ENCODE measurements around the gene DAND5.

DAND5 gene

DNA sequence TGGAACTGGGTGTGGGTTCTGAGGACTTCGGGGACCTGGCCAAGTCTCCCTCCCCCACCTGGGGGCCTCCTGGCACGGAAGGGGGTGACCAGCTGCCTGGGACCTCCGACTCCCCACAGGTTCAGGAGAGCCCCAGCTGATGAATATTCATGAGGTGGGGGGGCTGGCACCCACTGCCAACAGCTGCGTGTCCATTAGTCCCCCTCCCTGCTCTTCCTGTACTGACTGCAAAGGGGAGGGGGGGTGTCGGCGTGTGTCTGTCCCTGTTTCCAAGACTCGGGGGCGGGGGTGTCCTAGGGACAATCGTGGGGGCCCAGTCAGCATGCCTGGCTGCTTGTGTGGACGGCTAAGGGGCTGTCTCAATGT lies 15.3 kb downstream of the DAND5 start:
- TF ChIP-seq SUZ12 (IDR thresholded peaks at IDR 0.05; ENCODE audit: extremely low read depth, insufficient read depth, insufficient read length) (no peak), ZNF274 (IDR thresholded peaks at IDR 0.05; ENCODE audit: low read depth, low read length) (no peak)
- peaks cover 17% of the 10 kb centered on the region for H3K4me1 ChIP-seq (ENCODE audit: insufficient read depth, insufficient read length)
- no peak overlapping the region for H3K4me3 ChIP-seq (ENCODE audit: insufficient read length, low read depth)
- no peak overlapping the region for H3K9ac ChIP-seq (ENCODE audit: insufficient read length, low read depth)
- no peaks in the 10 kb centered on the region for H3K36me3 ChIP-seq (ENCODE audit: insufficient read depth, insufficient read length, low read length)
- DNase-seq (ENCODE audit: low read depth, low spot score), result no peak
- H3K9me3 ChIP-seq (ENCODE audit: insufficient read depth, low read length), result no peaks in the 10 kb centered on the region
- H3K27me3 ChIP-seq (ENCODE audit: insufficient read depth, insufficient read length), result peaks cover 53% of the 10 kb centered on the region

DNA sequence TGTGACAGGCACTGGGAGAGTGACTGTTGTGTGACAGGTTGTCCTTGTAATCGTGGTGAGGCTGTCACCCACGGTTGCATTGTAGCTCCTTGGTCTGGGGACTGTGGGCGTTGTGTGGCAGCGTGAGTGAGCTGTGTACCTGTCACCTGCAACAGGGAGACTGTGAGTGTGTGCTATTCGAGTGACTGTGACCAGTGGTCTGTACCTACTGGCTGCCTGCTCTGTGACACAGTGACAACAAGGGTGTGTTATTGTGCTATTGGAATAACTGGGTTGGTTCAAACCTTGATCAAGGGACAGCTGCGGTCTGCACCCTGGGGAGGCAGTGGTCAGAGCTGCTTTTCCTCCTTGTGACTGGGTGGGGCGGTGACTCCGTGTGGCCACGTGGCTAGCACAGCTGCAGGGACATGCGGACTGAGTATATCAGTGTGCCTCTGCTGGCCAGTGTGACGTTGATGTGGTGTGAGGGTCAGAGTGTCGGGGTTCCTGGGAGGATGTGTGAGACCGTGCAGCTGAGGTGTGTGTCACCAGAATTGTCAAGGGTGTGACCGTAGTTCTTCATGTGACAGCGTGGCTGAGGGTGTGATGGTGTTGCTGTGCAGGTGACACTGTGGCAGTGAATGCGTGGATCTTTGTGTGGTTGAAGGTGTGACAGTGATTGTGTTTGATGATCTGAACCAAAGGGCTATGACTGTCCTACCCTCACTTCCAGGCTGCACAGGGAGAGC lies 15.8 kb downstream of the DAND5 start:
- Histone ChIP-seq H3K4me3 (ENCODE audit: insufficient read length, low read depth) (no peak overlapping the region), H3K9ac (ENCODE audit: insufficient read length, low read depth) (no peak overlapping the region), H3K27me3 (ENCODE audit: insufficient read depth, insufficient read length) (peaks cover 57% of the 10 kb centered on the region)

GRCh38 chr19:12986726-12987125 lies 17.4 kb downstream of the DAND5 start:
- Histone ChIP-seq H3K9ac (ENCODE audit: insufficient read length, low read depth) (no peak overlapping the region), H3K27me3 (ENCODE audit: insufficient read depth, insufficient read length) (peaks cover 69% of the 10 kb centered on the region), H3K9me3 (ENCODE audit: insufficient read depth, low read length) (no peaks in the 10 kb centered on the region), H3K4me1 (ENCODE audit: insufficient read depth, insufficient read length) (peaks cover 17% of the 10 kb centered on the region), H3K4me3 (ENCODE audit: insufficient read length, low read depth) (no peak overlapping the region), H3K36me3 (ENCODE audit: insufficient read depth, insufficient read length, low read length) (no peaks in the 10 kb centered on the region)
- DNase-seq (ENCODE audit: low read depth, low spot score), result no peak
- TF ChIP-seq SUZ12 (IDR thresholded peaks at IDR 0.05; ENCODE audit: extremely low read depth, insufficient read depth, insufficient read length) (no peak), ZNF274 (IDR thresholded peaks at IDR 0.05; ENCODE audit: low read depth, low read length) (no peak), YY1 (IDR thresholded peaks at IDR 0.05; ENCODE audit: insufficient read depth, insufficient read length) (no peak)

More for the DNA sequence above, 15.8 kb downstream of the DAND5 start:
- H3K9me3 ChIP-seq (ENCODE audit: insufficient read depth, low read length), result no peaks in the 10 kb centered on the region
- no peaks in the 10 kb centered on the region for H3K36me3 ChIP-seq (ENCODE audit: insufficient read depth, insufficient read length, low read length)
- no peak for DNase-seq (ENCODE audit: low read depth, low spot score)
- TF ChIP-seq YY1 (IDR thresholded peaks at IDR 0.05; ENCODE audit: insufficient read depth, insufficient read length) (no peak), ZNF274 (IDR thresholded peaks at IDR 0.05; ENCODE audit: low read depth, low read length) (no peak), SUZ12 (IDR thresholded peaks at IDR 0.05; ENCODE audit: extremely low read depth, insufficient read depth, insufficient read length) (no peak)
- peaks cover 17% of the 10 kb centered on the region for H3K4me1 ChIP-seq (ENCODE audit: insufficient read depth, insufficient read length)

GRCh38 chr19:12987190-12987589 lies 17.8 kb downstream of the DAND5 start:
- H3K27me3 ChIP-seq (ENCODE audit: insufficient read depth, insufficient read length), result peaks cover 65% of the 10 kb centered on the region
- no peaks in the 10 kb centered on the region for H3K9me3 ChIP-seq (ENCODE audit: insufficient read depth, low read length)
- H3K4me1 ChIP-seq (ENCODE audit: insufficient read depth, insufficient read length), result peaks cover 17% of the 10 kb centered on the region
- H3K36me3 ChIP-seq (ENCODE audit: insufficient read depth, insufficient read length, low read length), result no peaks in the 10 kb centered on the region
- TF ChIP-seq SUZ12 (IDR thresholded peaks at IDR 0.05; ENCODE audit: extremely low read depth, insufficient read depth, insufficient read length) (no peak), ZNF274 (IDR thresholded peaks at IDR 0.05; ENCODE audit: low read depth, low read length) (no peak)
- no peak overlapping the region for H3K9ac ChIP-seq (ENCODE audit: insufficient read length, low read depth)
- DNase-seq (ENCODE audit: low read depth, low spot score), result no peak
- no peak overlapping the region for H3K4me3 ChIP-seq (ENCODE audit: insufficient read length, low read depth)

DNA sequence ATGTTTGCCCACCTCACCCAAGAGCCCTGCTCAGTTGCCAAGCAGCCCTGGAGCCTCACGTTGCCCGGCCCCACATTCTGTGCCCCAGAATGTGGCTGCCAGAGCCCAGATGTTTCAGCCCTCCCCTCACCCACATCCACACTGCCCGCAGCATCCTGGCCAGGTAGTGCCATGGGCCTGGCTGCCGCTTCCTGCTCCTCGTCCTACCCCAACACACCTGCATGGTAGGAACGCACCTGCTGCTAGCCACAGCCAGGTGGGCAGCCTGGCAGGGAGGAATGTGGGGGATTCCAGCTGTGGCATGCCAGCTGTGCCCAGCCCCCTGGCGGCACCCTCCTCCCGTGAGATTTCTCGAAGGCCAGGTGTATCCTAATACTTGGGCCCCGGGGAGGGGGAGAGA lies 18.4 kb downstream of the DAND5 start:
- H3K9me3 ChIP-seq (ENCODE audit: insufficient read depth, low read length), result no peaks in the 10 kb centered on the region
- H3K27me3 ChIP-seq (ENCODE audit: insufficient read depth, insufficient read length), result peaks cover 59% of the 10 kb centered on the region
- TF ChIP-seq YY1 (IDR thresholded peaks at IDR 0.05; ENCODE audit: insufficient read depth, insufficient read length), result no peak
- no peak for TF ChIP-seq SUZ12 (IDR thresholded peaks at IDR 0.05; ENCODE audit: extremely low read depth, insufficient read depth, insufficient read length)
- TF ChIP-seq ZNF274 (IDR thresholded peaks at IDR 0.05; ENCODE audit: low read depth, low read length), result no peak
- H3K4me3 ChIP-seq (ENCODE audit: insufficient read length, low read depth), result no peak overlapping the region
- no peaks in the 10 kb centered on the region for H3K36me3 ChIP-seq (ENCODE audit: insufficient read depth, insufficient read length, low read length)
- DNase-seq (ENCODE audit: low read depth, low spot score), result no peak
- no peak overlapping the region for H3K9ac ChIP-seq (ENCODE audit: insufficient read length, low read depth)
- peaks cover 17% of the 10 kb centered on the region for H3K4me1 ChIP-seq (ENCODE audit: insufficient read depth, insufficient read length)

DNA sequence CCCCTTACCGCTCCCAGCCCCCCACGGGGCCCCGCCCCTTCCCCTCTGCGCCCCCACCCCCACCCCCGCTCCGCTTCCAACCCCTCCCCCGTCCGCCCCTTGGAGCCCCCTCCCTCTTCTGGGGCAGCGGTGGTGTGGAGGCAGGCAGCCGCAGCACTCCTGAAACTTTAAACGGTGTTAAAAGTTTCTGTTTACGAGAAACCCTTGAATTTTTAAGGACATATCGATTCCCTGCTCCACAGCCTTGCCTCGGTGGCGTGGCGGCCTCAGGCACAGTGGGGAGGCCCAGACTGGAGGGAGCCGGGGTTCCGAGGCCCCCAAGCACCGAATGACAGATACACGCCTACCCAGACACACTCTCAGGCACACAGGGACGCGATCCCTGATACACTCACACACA lies 21.1 kb downstream of the DAND5 start:
- Histone ChIP-seq H3K36me3 (ENCODE audit: insufficient read depth, insufficient read length, low read length) (no peaks in the 10 kb centered on the region), H3K9me3 (ENCODE audit: insufficient read depth, low read length) (no peaks in the 10 kb centered on the region), H3K4me1 (ENCODE audit: insufficient read depth, insufficient read length) (peaks cover 6% of the 10 kb centered on the region), H3K4me3 (ENCODE audit: insufficient read length, low read depth) (no peak overlapping the region), H3K27me3 (ENCODE audit: insufficient read depth, insufficient read length) (peaks cover 65% of the 10 kb centered on the region), H3K9ac (ENCODE audit: insufficient read length, low read depth) (no peak overlapping the region)
- DNase-seq (ENCODE audit: low read depth, low spot score), result no peak
- TF ChIP-seq ZNF274 (IDR thresholded peaks at IDR 0.05; ENCODE audit: low read depth, low read length) (no peak), SUZ12 (IDR thresholded peaks at IDR 0.05; ENCODE audit: extremely low read depth, insufficient read depth, insufficient read length) (no peak), YY1 (IDR thresholded peaks at IDR 0.05; ENCODE audit: insufficient read depth, insufficient read length) (no peak)

- H3K4me3 ChIP-seq (ENCODE audit: insufficient read length, low read depth), result no peak overlapping the region
- no peak for TF ChIP-seq ZNF274 (IDR thresholded peaks at IDR 0.05; ENCODE audit: low read depth, low read length)
- TF ChIP-seq YY1 (IDR thresholded peaks at IDR 0.05; ENCODE audit: insufficient read depth, insufficient read length), result no peak
- TF ChIP-seq SUZ12 (IDR thresholded peaks at IDR 0.05; ENCODE audit: extremely low read depth, insufficient read depth, insufficient read length), result no peak
- H3K36me3 ChIP-seq (ENCODE audit: insufficient read depth, insufficient read length, low read length), result no peaks in the 10 kb centered on the region
- H3K27me3 ChIP-seq (ENCODE audit: insufficient read depth, insufficient read length), result peaks cover 63% of the 10 kb centered on the region
- no peak overlapping the region for H3K9ac ChIP-seq (ENCODE audit: insufficient read length, low read depth)
- H3K9me3 ChIP-seq (ENCODE audit: insufficient read depth, low read length), result no peaks in the 10 kb centered on the region
- no peak for DNase-seq (ENCODE audit: low read depth, low spot score)
- peaks cover 4% of the 10 kb centered on the region for H3K4me1 ChIP-seq (ENCODE audit: insufficient read depth, insufficient read length)
Measured at GRCh38 chr19:12990853-12991252, 21.5 kb downstream of the DAND5 start.

All from NT2/D1 (cell line).